WTC11 (cell line): ENCODE results near the gene IDH1.
"Not testable (repeated sequence)": the region's sequence is repeated elsewhere in the genome, so short reads cannot be mapped to it uniquely, and the experiment has no call there.

Experiments used
- ARID4B ChIP-seq: sonication (generic); formaldehyde crosslinking; IDR thresholded peaks from 2 replicates; pipeline ENCODE4 v1.8.0; 2023; ENCODE audit warnings: missing genetic modification reagents, mild to moderate bottlenecking, borderline replicate concordance
- ATF2 ChIP-seq: sonication (generic); formaldehyde crosslinking; IDR thresholded peaks from 2 replicates; pipeline ENCODE4 v1.8.1; 2022; ENCODE audit warnings: low read depth, missing genetic modification reagents, borderline replicate concordance
- ATF6 ChIP-seq: sonication (generic); formaldehyde crosslinking; IDR thresholded peaks from 2 replicates; pipeline ENCODE4 v1.8.1; 2023; ENCODE audit warnings: mild to moderate bottlenecking, missing genetic modification reagents
- CREB1 ChIP-seq: sonication (generic); formaldehyde crosslinking; IDR thresholded peaks from 2 replicates; pipeline ENCODE4 v1.8.0; 2023; ENCODE audit warnings: mild to moderate bottlenecking, missing genetic modification reagents
- CTCF ChIP-seq: fragments of 200-600 bp; IDR thresholded peaks from 2 replicates; pipeline ENCODE4 v1.8.0; 2022; ENCODE audit warnings: antibody characterized with exemption
- E2F4 ChIP-seq: sonication (generic); formaldehyde crosslinking; IDR thresholded peaks from 2 replicates; pipeline ENCODE4 v1.8.1; 2022; ENCODE audit warnings: low read depth, mild to moderate bottlenecking, moderate library complexity, missing genetic modification reagents, borderline replicate concordance
- FOXK1 ChIP-seq: sonication (generic); formaldehyde crosslinking; IDR thresholded peaks from 2 replicates; pipeline ENCODE4 v1.8.0; 2022; ENCODE audit warnings: mild to moderate bottlenecking, moderate library complexity, missing genetic modification reagents
- IRF1 ChIP-seq: sonication (generic); formaldehyde crosslinking; IDR thresholded peaks from 2 replicates; pipeline ENCODE4 v1.8.0; 2023; ENCODE audit warnings: missing genetic modification reagents
- MAX ChIP-seq: sonication (generic); formaldehyde crosslinking; IDR thresholded peaks from 2 replicates; pipeline ENCODE4 v1.8.0; 2022; ENCODE audit warnings: mild to moderate bottlenecking, missing genetic modification reagents
- SOX15 ChIP-seq: fragments of 250-450 bp; sonication (Bioruptor Pico); IDR thresholded peaks from 2 replicates; pipeline ENCODE4 v1.9.0; 2021; ENCODE audit warnings: mild to moderate bottlenecking
- STAT6 ChIP-seq: sonication (generic); formaldehyde crosslinking; conservative IDR thresholded peaks from 2 replicates; pipeline ENCODE4 v1.8.1; 2023; ENCODE audit warnings: mild to moderate bottlenecking, low read depth, missing genetic modification reagents, moderate library complexity
- USF2 ChIP-seq: sonication (generic); formaldehyde crosslinking; IDR thresholded peaks from 2 replicates; pipeline ENCODE4 v1.8.1; 2023; ENCODE audit warnings: mild to moderate bottlenecking, missing genetic modification reagents, moderate library complexity
- ZBTB43 ChIP-seq: sonication (generic); formaldehyde crosslinking; IDR thresholded peaks from 2 replicates; pipeline ENCODE4 v1.8.1; 2023; ENCODE audit warnings: mild to moderate bottlenecking, missing genetic modification reagents
- ZNF416 ChIP-seq: fragments of 250-450 bp; sonication (Bioruptor Pico); IDR thresholded peaks from 2 replicates; pipeline ENCODE4 v1.9.0; 2021; ENCODE audit warnings: mild to moderate bottlenecking, inconsistent platforms

GRCh38 chr2:208256849-208257813 lies 2.3 kb upstream of the IDH1 start:
- TF ChIP-seq MAX; ZBTB43 (CRISPR knock-in tag); CTCF; STAT6; FOXK1; ZNF416; USF2 (CRISPR knock-in tag); ARID4B (CRISPR knock-in tag); E2F4 (CRISPR knock-in tag); ATF2 (CRISPR knock-in tag); CREB1 (CRISPR knock-in tag); ATF6; SOX15; IRF1 (CRISPR knock-in tag): not testable (repeated sequence)
